Fibroblast of lung (primary cell): ENCODE measurements around the gene TTC38. TPM values are rescaled to one million over a fixed set of nuclear protein-coding genes. Genes with fewer than 3 reads are reported as not detected.

Experiments used
- DNase-seq, 2 donors: peaks; one replicate each; pipeline versions ENCODE4 v3.0.0 to v3.0.0-alpha.2; 2010; ENCODE audit warnings: low read depth in 2 of 2
- H2AFZ ChIP-seq: 2 replicates; pipeline ENCODE4 v1.5.1; 2012; ENCODE audit warnings: low read length, control low read depth, inconsistent platforms
- H3K27ac ChIP-seq: 2 replicates; pipeline ENCODE4 v1.5.1; 2011; ENCODE audit warnings: low read length, control low read depth; ENCODE audit not compliant: insufficient read depth
- H3K27me3 ChIP-seq: 2 replicates; pipeline ENCODE4 v1.5.1; 2011; ENCODE audit warnings: mild to moderate bottlenecking, low read length; ENCODE audit not compliant: control insufficient read depth, insufficient read depth
- H3K36me3 ChIP-seq: 2 replicates; pipeline ENCODE4 v1.5.1; 2011; ENCODE audit warnings: low read length; ENCODE audit not compliant: control insufficient read depth, insufficient read depth
- H3K4me1 ChIP-seq: 2 replicates; pipeline ENCODE4 v1.5.1; 2011; ENCODE audit warnings: low read length; ENCODE audit not compliant: control insufficient read depth, insufficient read depth; ENCODE audit errors: extremely low read depth
- H3K4me2 ChIP-seq: 2 replicates; pipeline ENCODE4 v1.5.1; 2011; ENCODE audit warnings: low read length, control low read depth; ENCODE audit not compliant: insufficient read depth; ENCODE audit errors: extremely low read depth
- H3K4me3 ChIP-seq, 4 experiments: fragments of 200-600 bp in 1 of 4; sonication (generic) in 1 of 4; replicated peaks in 1 of 4; 2 replicates each; pipeline ENCODE4 v1.5.1; 2011 to 2016; ENCODE audit warnings: low read length in 4 of 4, low read depth in 3 of 4, mild to moderate bottlenecking in 3 of 4, control low read depth in 2 of 4, inconsistent platforms in 1 of 4, mixed read lengths in 1 of 4; ENCODE audit not compliant: insufficient read depth in 1 of 4; ENCODE audit errors: control extremely low read depth in 1 of 4
- H3K79me2 ChIP-seq: 2 replicates; pipeline ENCODE4 v1.5.1; 2012; ENCODE audit warnings: mild to moderate bottlenecking, low read length, inconsistent platforms; ENCODE audit not compliant: control insufficient read depth, insufficient read depth
- H3K9ac ChIP-seq: 2 replicates; pipeline ENCODE4 v1.5.1; 2011; ENCODE audit warnings: mild to moderate bottlenecking, low read length, control low read depth; ENCODE audit not compliant: insufficient read depth
- H3K9me3 ChIP-seq: 2 replicates; pipeline ENCODE4 v1.5.1; 2012; ENCODE audit warnings: low read depth, low read length; ENCODE audit not compliant: control insufficient read depth, insufficient read depth
- H4K20me1 ChIP-seq: 2 replicates; pipeline ENCODE4 v1.5.1; 2011; ENCODE audit warnings: low read length; ENCODE audit not compliant: control insufficient read depth, insufficient read depth; ENCODE audit errors: extremely low read depth
- CTCF ChIP-seq, 2 donors: IDR thresholded peaks in 1 of 2; conservative IDR thresholded peaks in 1 of 2; 1 replicate in 1 of 2; 2 replicates in 1 of 2; pipeline ENCODE4 v1.5.1; 2011 to 2012; ENCODE audit warnings: low read length in 2 of 2, control low read depth in 1 of 2, inconsistent platforms in 1 of 2, low read depth in 1 of 2, mild to moderate bottlenecking in 1 of 2
- EZH2 ChIP-seq: IDR thresholded peaks from 2 replicates; pipeline ENCODE4 v1.5.1; 2012; ENCODE audit warnings: low read length, control low read depth, mild to moderate bottlenecking; ENCODE audit errors: missing control alignments
- polyA plus RNA-seq, 2 donors: library from polyadenylated mRNA; depleted of rRNA in 1 of 2; stranded (reverse) in 1 of 2; unstranded in 1 of 2; fragments of >200 nt; gene quantifications; 2 replicates each; pipeline ENCODE4 v1.2.1, GENCODE V29; 2011 to 2012; ENCODE audit warnings: missing spikeins in 1 of 2
- total RNA-seq: library from RNA; depleted of rRNA; stranded (reverse); fragments of >200 nt; gene quantifications from 2 replicates; pipeline ENCODE4 v1.2.1, GENCODE V29; 2014

The TTC38 gene
- total and polyA plus RNA-seq, 2 donors (not counting 1 experiment from before 2014, with no cell fraction given) = 17.6 to 27.6 TPM

- no peak overlapping the region for H2AFZ ChIP-seq
These were observed 8.8 kb downstream of the TTC38 start for GRCh38 chr22:46276563-46276962.

GRCh38 chr22:46278656-46279645 is 11.1 kb downstream of the TTC38 start:
- Histone ChIP-seq H3K79me2 (no peaks in the 10 kb centered on the region), H4K20me1 (no peaks in the 10 kb centered on the region), H3K4me2 (no peak overlapping the region), H3K9ac (no peak overlapping the region), H3K36me3 (peaks cover 25% of the 10 kb centered on the region), H3K27me3 (no peaks in the 10 kb centered on the region), H3K27ac (no peak overlapping the region), H3K9me3 (no peaks in the 10 kb centered on the region), H3K4me3 (no peak overlapping the region), H3K4me1 (no peaks in the 10 kb centered on the region), H2AFZ (no peak overlapping the region)
- TF ChIP-seq EZH2 (no peak), CTCF (conservative IDR thresholded peaks at IDR 0.05 in 1 of 2, IDR thresholded peaks at IDR 0.05 in 1 of 2; ENCODE audit: low read depth in 1 of 2, low read length in 2 of 2) (no peak)
- no peak for DNase-seq

More at GRCh38 chr22:46276563-46276962, 8.8 kb downstream of the TTC38 start:
- Histone ChIP-seq H3K9me3 (no peaks in the 10 kb centered on the region), H3K27me3 (no peaks in the 10 kb centered on the region), H3K4me1 (no peaks in the 10 kb centered on the region), H3K79me2 (no peaks in the 10 kb centered on the region), H3K27ac (no peak overlapping the region), H3K4me3 (no peak overlapping the region), H4K20me1 (no peaks in the 10 kb centered on the region), H3K4me2 (no peak overlapping the region), H3K36me3 (peaks cover 32% of the 10 kb centered on the region), H3K9ac (no peak overlapping the region)
- TF ChIP-seq EZH2 (no peak), CTCF (conservative IDR thresholded peaks at IDR 0.05 in 1 of 2, IDR thresholded peaks at IDR 0.05 in 1 of 2; ENCODE audit: low read depth in 1 of 2, low read length in 2 of 2) (no peak)
- no peak for DNase-seq

- Histone ChIP-seq H3K4me3 (no peak overlapping the region), H3K9me3 (no peaks in the 10 kb centered on the region), H3K4me2 (no peak overlapping the region), H4K20me1 (no peaks in the 10 kb centered on the region), H3K36me3 (peaks cover 28% of the 10 kb centered on the region), H3K79me2 (no peaks in the 10 kb centered on the region), H3K27me3 (no peaks in the 10 kb centered on the region), H2AFZ (no peak overlapping the region), H3K4me1 (no peaks in the 10 kb centered on the region), H3K27ac (no peak overlapping the region), H3K9ac (no peak overlapping the region)
- no peak for DNase-seq
- TF ChIP-seq CTCF (conservative IDR thresholded peaks at IDR 0.05 in 1 of 2, IDR thresholded peaks at IDR 0.05 in 1 of 2; ENCODE audit: low read depth in 1 of 2, low read length in 2 of 2) (no peak), EZH2 (no peak)
These were observed 12.4 kb downstream of the TTC38 start for GRCh38 chr22:46280063-46280817.
